Measurements from ENCODE around the gene MOSPD2. TPM values are rescaled to one million over a fixed set of nuclear protein-coding genes. Genes with fewer than 3 reads are reported as not detected.

Gene MOSPD2
- total and polyA plus RNA-seq, 8 donors: 1.7 to 34.1 (median 5.9) TPM

DNA sequence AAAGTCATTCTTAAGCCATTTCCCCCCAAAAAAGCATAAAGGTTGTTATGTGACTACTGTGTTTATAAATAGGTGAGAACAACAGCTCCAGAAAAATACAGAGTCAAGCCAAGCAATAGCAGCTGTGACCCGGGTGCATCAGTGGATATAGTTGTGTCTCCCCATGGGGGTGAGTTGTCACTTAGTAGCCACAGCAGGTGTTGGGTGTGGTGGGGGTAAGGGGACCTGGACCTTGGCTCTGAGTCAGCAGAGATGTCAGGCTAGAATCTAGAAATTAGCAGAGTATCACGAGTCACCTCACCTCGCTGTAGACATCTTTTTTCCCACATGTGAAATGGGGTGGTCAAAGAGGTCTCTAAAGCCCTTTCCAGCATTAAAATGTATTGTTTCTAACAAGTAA lies 42.4 kb downstream of the MOSPD2 start:
- DNase-seq: no peak
- intact Hi-C loops (cut with DNase I; ENCODE audit: low total_unique reads): no loop called here
- Histone ChIP-seq H3K4me1 (no peaks in the 10 kb centered on the region), H3K36me3 (peaks cover 0 to 74% (median 26%) of the 10 kb centered on the region in 4 donors), H3K27me3 (no peaks in the 10 kb centered on the region), H3K9me3 (no peaks in the 10 kb centered on the region), H3K27ac (no peak overlapping the region), H3K4me3 (no peak overlapping the region)
- 81 to 98% (median 90%) methylated on average over 3 of the region's 3 CpGs for WGBS, 5 donors
- TF ChIP-seq EP300 (IDR thresholded peaks at IDR 0.05) (no peak), POLR2A (IDR thresholded peaks at IDR 0.05) (no peak), POLR2AphosphoS5 (IDR thresholded peaks at IDR 0.05) (no peak)
- TF ChIP-seq, protein P1, sequence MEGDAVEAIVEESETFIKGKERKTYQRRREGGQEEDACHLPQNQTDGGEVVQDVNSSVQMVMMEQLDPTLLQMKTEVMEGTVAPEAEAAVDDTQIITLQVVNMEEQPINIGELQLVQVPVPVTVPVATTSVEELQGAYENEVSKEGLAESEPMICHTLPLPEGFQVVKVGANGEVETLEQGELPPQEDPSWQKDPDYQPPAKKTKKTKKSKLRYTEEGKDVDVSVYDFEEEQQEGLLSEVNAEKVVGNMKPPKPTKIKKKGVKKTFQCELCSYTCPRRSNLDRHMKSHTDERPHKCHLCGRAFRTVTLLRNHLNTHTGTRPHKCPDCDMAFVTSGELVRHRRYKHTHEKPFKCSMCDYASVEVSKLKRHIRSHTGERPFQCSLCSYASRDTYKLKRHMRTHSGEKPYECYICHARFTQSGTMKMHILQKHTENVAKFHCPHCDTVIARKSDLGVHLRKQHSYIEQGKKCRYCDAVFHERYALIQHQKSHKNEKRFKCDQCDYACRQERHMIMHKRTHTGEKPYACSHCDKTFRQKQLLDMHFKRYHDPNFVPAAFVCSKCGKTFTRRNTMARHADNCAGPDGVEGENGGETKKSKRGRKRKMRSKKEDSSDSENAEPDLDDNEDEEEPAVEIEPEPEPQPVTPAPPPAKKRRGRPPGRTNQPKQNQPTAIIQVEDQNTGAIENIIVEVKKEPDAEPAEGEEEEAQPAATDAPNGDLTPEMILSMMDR (IDR thresholded peaks at IDR 0.05): no peak

DNA sequence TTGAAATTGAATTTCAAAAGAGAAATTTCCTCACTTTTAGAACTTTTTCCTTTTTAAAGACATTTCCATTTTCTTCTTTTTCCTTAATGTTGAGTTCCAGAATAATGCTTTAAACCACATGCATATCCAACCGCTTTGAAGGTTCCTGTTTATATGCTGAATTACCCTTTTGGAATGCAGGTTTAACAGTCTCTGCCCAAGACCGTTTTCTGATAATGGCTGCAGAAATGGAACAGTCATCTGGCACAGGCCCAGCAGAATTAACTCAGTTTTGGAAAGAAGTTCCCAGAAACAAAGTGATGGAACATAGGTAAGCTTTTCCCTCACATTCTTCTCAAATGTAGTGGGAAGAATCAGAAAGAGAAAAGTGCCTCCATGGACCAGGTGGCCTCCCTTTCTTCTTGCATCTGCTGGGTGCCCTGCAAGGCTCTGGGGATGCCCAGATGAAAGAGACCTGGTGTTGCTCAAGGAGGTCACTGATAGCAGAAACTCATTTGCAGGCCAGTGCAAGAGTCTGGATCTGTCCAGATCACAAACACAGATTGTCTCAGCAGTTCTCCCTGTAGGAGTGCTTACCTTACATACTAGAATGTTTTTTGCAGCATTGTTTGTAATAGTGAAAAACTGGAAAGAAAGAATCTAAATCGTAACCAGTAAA lies 42.9 kb downstream of the MOSPD2 start:
- no peak overlapping the region for H3K27ac ChIP-seq
- TF ChIP-seq POLR2AphosphoS5 (IDR thresholded peaks at IDR 0.05): no peak
- TF ChIP-seq POLR2A (IDR thresholded peaks at IDR 0.05): no peak
- no peak for TF ChIP-seq EP300 (IDR thresholded peaks at IDR 0.05)
- TF ChIP-seq, protein P1 (IDR thresholded peaks at IDR 0.05): no peak
- no peak overlapping the region for H3K4me3 ChIP-seq
- no peak for DNase-seq
- H3K4me1 ChIP-seq: no peaks in the 10 kb centered on the region
- intact Hi-C loops (cut with DNase I; ENCODE audit: low total_unique reads): no loop called here
- 53 to 71% (median 66%) methylated on average over 3 of the region's 3 CpGs for WGBS, 5 donors
- no peaks in the 10 kb centered on the region for H3K9me3 ChIP-seq
- H3K36me3 ChIP-seq: peaks cover 0 to 69% (median 24%) of the 10 kb centered on the region in 4 donors
- H3K27me3 ChIP-seq: no peaks in the 10 kb centered on the region

DNA sequence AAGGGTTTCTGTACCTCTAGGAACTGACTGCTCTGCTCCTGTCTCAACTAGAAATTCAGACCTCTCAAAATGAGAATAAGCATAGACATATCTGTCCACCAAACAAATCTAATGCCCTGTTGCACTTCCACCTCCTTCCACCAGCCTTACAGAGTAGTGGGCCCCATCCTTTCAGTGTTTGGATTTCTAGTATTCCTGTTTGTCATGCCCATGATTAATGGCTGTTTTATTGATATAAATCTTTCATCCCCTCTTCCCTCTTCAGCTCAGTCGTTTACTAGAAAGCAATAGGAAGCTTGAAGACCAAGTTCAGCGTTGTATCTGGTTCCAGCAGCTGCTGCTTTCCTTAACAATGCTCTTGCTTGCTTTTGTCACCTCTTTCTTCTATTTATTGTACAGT lies 46.2 kb downstream of the MOSPD2 start:
- H3K27me3 ChIP-seq: no peaks in the 10 kb centered on the region
- no peak overlapping the region for H3K27ac ChIP-seq
- 38 to 47% (median 44%) methylated on average over 2 of the region's 2 CpGs for WGBS, 5 donors
- intact Hi-C loops (cut with DNase I; ENCODE audit: low total_unique reads): no loop called here
- H3K9me3 ChIP-seq: no peaks in the 10 kb centered on the region
- peaks cover 0 to 46% (median 19%) of the 10 kb centered on the region in 4 donors for H3K36me3 ChIP-seq
- no peak for DNase-seq
- no peaks in the 10 kb centered on the region for H3K4me1 ChIP-seq
- TF ChIP-seq EP300 (IDR thresholded peaks at IDR 0.05) (no peak), POLR2AphosphoS5 (IDR thresholded peaks at IDR 0.05) (no peak), POLR2A (IDR thresholded peaks at IDR 0.05) (no peak)
- TF ChIP-seq, protein P1 (IDR thresholded peaks at IDR 0.05): no peak
- H3K4me3 ChIP-seq: no peak overlapping the region

DNA sequence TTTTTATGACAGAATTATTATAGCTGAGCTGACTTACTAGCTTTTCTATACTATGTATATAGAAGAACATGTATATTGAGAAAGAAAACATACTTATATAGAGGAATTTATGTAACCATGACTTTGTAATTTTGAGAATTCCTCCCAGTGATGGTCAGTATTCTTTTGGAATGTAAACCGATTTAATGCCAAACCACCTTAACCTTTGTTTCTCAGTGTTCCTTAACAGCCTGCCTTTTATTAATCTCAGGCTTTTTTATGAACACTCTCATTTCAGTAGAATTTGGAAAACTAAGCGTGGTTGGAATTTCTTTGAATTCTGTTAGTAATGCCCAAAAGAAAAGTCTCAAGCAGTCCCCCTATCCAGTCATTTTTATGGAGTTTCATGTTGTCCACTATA lies 47.0 kb downstream of the MOSPD2 start:
- no peaks in the 10 kb centered on the region for H3K27me3 ChIP-seq
- H3K36me3 ChIP-seq: peaks cover 0 to 45% (median 19%) of the 10 kb centered on the region in 4 donors
- no peak for DNase-seq
- WGBS, 5 donors: 83 to 96% (median 90%) methylated on average over 2 of the region's 2 CpGs
- no peak for TF ChIP-seq EP300 (IDR thresholded peaks at IDR 0.05)
- no peak for TF ChIP-seq POLR2A (IDR thresholded peaks at IDR 0.05)
- TF ChIP-seq POLR2AphosphoS5 (IDR thresholded peaks at IDR 0.05): no peak
- TF ChIP-seq, protein P1 (IDR thresholded peaks at IDR 0.05): no peak
- H3K27ac ChIP-seq: no peak overlapping the region
- no peaks in the 10 kb centered on the region for H3K9me3 ChIP-seq
- H3K4me1 ChIP-seq: no peaks in the 10 kb centered on the region
- H3K4me3 ChIP-seq: no peak overlapping the region
- intact Hi-C loops (cut with DNase I; ENCODE audit: low total_unique reads): no loop called here

All from stomach (tissue), 9 donors.